Dendritic cell treated with granulocyte-macrophage colony-stimulating factor and Interleukin-4, amounts not matched to agents 40 ng/mL and 50 ng/mL, for 4 days (primary cell): ENCODE data around the gene MICALL2.

Source experiments
- H3K27ac Mint-ChIP-seq: one replicate; pipeline ENCODE4 v1.8.0; 2022; ENCODE audit warnings: mild to moderate bottlenecking, mixed read lengths
- H3K27me3 Mint-ChIP-seq: one replicate; pipeline ENCODE4 v1.8.0; 2022; ENCODE audit warnings: mild to moderate bottlenecking, mixed read lengths
- H3K36me3 Mint-ChIP-seq: one replicate; pipeline ENCODE4 v1.8.0; 2022; ENCODE audit warnings: low read depth, mixed read lengths
- H3K4me1 Mint-ChIP-seq: one replicate; pipeline ENCODE4 v1.8.0; 2022; ENCODE audit warnings: low read depth, mixed read lengths
- H3K4me3 Mint-ChIP-seq: one replicate; pipeline ENCODE4 v1.8.0; 2022; ENCODE audit warnings: mild to moderate bottlenecking, moderate library complexity, mixed read lengths
- H3K9me3 Mint-ChIP-seq: one replicate; pipeline ENCODE4 v1.8.0; 2022; ENCODE audit warnings: mixed read lengths
- intact Hi-C: fragments of 100-400 bp; cut with micrococcal nuclease; formaldehyde crosslinking; loops from one replicate; pipeline ENCODE4 v1.15.0; 2022

The MICALL2 gene

GRCh38 chr7:1395211-1396070 is 63.8 kb downstream of the MICALL2 start:
- no peak overlapping the region for H3K27ac Mint-ChIP-seq
- H3K36me3 Mint-ChIP-seq: no peaks in the 10 kb centered on the region
- H3K4me1 Mint-ChIP-seq: no peaks in the 10 kb centered on the region
- H3K27me3 Mint-ChIP-seq: peaks cover 37% of the 10 kb centered on the region
- H3K9me3 Mint-ChIP-seq: peaks cover 7% of the 10 kb centered on the region
- no peak overlapping the region for H3K4me3 Mint-ChIP-seq
- intact Hi-C loops: no loop called here

DNA sequence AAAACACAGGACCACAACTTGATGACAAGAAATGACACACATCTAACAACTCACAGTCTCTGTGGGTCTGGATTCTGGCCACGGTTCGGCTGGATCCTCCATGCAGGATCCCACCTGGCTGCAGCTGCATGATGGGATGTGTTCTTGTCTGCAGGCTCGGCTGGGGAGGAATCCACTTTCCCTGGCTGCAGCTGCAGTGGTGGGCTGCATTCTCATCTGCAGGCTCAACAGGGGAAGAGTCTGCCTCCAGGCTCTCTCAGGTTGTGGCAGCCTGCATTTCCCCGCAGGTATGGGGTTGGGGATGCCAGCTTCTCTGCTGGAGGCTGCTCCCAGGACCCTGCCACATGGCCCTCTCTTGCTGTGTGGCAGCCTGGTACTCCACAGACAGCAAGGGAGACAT is 64.9 kb downstream of the MICALL2 start:
- intact Hi-C loops: no loop called here
- H3K9me3 Mint-ChIP-seq: peaks cover 7% of the 10 kb centered on the region

DNA sequence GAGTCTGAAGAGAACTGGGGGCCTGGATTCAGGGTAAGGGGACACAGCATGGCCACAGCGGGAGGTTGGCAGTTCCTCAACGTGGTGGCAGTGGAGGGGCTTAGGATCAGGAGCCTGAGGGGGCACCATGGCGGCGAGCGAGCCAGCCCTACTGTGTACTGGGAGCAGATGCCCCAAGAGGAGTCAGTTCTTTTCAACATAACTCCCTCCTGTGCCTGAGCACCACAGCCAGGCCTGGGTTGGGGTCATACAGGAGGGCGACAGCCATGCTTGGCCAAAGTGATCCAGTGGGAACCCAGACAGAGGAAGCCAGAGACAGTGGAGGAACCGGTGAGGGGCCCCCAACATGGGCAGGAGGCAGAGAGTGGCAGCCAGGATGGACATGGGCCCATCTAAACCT is 65.8 kb downstream of the MICALL2 start:
- no peak overlapping the region for H3K4me3 Mint-ChIP-seq
- no peaks in the 10 kb centered on the region for H3K36me3 Mint-ChIP-seq
- no peaks in the 10 kb centered on the region for H3K4me1 Mint-ChIP-seq
- peaks cover 7% of the 10 kb centered on the region for H3K9me3 Mint-ChIP-seq
- no peak overlapping the region for H3K27ac Mint-ChIP-seq
- intact Hi-C loops: no loop called here
- H3K27me3 Mint-ChIP-seq: peaks cover 30% of the 10 kb centered on the region

More for the DNA sequence above, 64.9 kb downstream of the MICALL2 start:
- no peaks in the 10 kb centered on the region for H3K36me3 Mint-ChIP-seq
- H3K4me1 Mint-ChIP-seq: no peaks in the 10 kb centered on the region
- no peak overlapping the region for H3K27ac Mint-ChIP-seq
- H3K27me3 Mint-ChIP-seq: peaks cover 35% of the 10 kb centered on the region
- H3K4me3 Mint-ChIP-seq: no peak overlapping the region

- Mint-ChIP-seq H3K4me1 (no peaks in the 10 kb centered on the region), H3K36me3 (no peaks in the 10 kb centered on the region), H3K27ac (no peak overlapping the region)
These were observed 66.7 kb downstream of the MICALL2 start for GRCh38 chr7:1392556-1392955.

DNA sequence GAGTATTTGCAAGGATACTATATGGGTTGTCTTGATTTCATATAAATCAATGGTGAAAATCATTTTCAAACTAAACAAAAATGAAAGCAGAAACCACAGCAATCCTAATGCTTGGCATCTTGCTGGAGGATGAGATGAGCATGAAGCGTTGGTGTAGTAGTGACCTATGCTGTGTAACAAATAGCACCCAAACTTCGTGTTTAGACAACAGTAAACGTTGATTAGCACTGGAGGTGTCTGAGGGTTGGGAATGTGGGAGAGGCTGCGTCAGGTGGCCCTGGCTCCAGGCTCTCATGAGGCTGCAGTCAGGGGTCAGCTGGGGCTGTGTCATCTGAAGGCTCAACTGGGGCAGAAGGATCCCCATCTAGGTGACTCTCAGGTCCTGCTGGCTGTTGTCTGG is 67.8 kb downstream of the MICALL2 start:
- H3K4me3 Mint-ChIP-seq: no peak overlapping the region
- no peaks in the 10 kb centered on the region for H3K36me3 Mint-ChIP-seq
- H3K27ac Mint-ChIP-seq: no peak overlapping the region
- intact Hi-C loops: no loop called here
- H3K4me1 Mint-ChIP-seq: no peaks in the 10 kb centered on the region
- peaks cover 7% of the 10 kb centered on the region for H3K9me3 Mint-ChIP-seq
- peaks cover 35% of the 10 kb centered on the region for H3K27me3 Mint-ChIP-seq

More at GRCh38 chr7:1392556-1392955, 66.7 kb downstream of the MICALL2 start:
- Mint-ChIP-seq H3K9me3 (peaks cover 7% of the 10 kb centered on the region), H3K27me3 (peaks cover 32% of the 10 kb centered on the region), H3K4me3 (no peak overlapping the region)
- intact Hi-C loops: no loop called here

GRCh38 chr7:1388703-1389335 is 70.5 kb downstream of the MICALL2 start:
- H3K9me3 Mint-ChIP-seq: peaks cover 7% of the 10 kb centered on the region

DNA sequence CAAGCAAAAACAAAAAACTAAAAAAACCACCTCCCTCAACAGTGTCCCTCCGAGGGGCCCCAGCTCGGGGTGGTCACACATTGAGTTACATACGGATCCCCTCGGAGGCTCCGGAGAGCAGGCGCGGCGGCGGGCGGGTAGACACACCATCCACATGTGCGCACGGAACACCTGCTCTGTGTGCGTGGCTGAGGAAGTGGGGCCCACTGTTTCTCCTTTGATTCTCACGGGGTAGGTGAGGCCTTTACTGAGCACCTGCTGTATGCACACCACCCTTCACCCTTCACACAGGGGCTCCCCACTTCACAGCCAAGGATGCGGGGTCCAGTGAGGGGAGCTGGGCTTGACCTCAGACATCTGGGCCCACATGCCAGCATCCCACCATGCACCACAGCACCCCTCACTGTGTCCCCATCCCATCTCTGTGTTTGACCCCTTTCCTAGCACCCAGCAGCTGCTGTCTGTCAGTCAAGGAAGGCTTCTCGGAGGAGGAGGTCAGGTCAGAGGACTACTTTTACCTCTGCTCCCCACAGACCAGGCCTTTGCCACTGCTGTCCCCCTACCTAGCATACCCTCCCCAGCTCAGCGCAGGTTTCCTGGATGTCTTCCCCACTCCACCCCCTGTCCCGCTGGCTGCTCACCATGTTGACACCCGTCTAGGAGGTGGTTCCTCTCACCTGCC is 71.1 kb downstream of the MICALL2 start:
- Mint-ChIP-seq H3K9me3 (peaks cover 7% of the 10 kb centered on the region), H3K27me3 (peaks cover 41% of the 10 kb centered on the region), H3K36me3 (no peaks in the 10 kb centered on the region), H3K27ac (no peak overlapping the region), H3K4me1 (no peaks in the 10 kb centered on the region), H3K4me3 (no peak overlapping the region)
- intact Hi-C loops: no loop called here

More at GRCh38 chr7:1388703-1389335, 70.5 kb downstream of the MICALL2 start:
- no peak overlapping the region for H3K4me3 Mint-ChIP-seq
- H3K4me1 Mint-ChIP-seq: no peaks in the 10 kb centered on the region
- no peak overlapping the region for H3K27ac Mint-ChIP-seq
- intact Hi-C loops: no loop called here
- peaks cover 47% of the 10 kb centered on the region for H3K27me3 Mint-ChIP-seq
- no peaks in the 10 kb centered on the region for H3K36me3 Mint-ChIP-seq

GRCh38 chr7:1387261-1387660 is 72.0 kb downstream of the MICALL2 start:
- no peaks in the 10 kb centered on the region for H3K4me1 Mint-ChIP-seq
- intact Hi-C loops: no loop called here
- no peak overlapping the region for H3K4me3 Mint-ChIP-seq
- no peaks in the 10 kb centered on the region for H3K36me3 Mint-ChIP-seq
- peaks cover 44% of the 10 kb centered on the region for H3K27me3 Mint-ChIP-seq
- no peak overlapping the region for H3K27ac Mint-ChIP-seq
- peaks cover 7% of the 10 kb centered on the region for H3K9me3 Mint-ChIP-seq

- intact Hi-C loops: no loop called here
These were observed 72.5 kb downstream of the MICALL2 start for GRCh38 chr7:1386623-1387220.

GRCh38 chr7:1385809-1386622 is 73.3 kb downstream of the MICALL2 start:
- Mint-ChIP-seq H3K4me1 (no peaks in the 10 kb centered on the region), H3K36me3 (no peaks in the 10 kb centered on the region), H3K27ac (no peak overlapping the region), H3K4me3 (no peak overlapping the region), H3K27me3 (peaks cover 37% of the 10 kb centered on the region), H3K9me3 (no peaks in the 10 kb centered on the region)
- intact Hi-C loops: no loop called here

More at GRCh38 chr7:1386623-1387220, 72.5 kb downstream of the MICALL2 start:
- peaks cover 6% of the 10 kb centered on the region for H3K9me3 Mint-ChIP-seq
- no peaks in the 10 kb centered on the region for H3K4me1 Mint-ChIP-seq
- no peak overlapping the region for H3K27ac Mint-ChIP-seq
- H3K4me3 Mint-ChIP-seq: no peak overlapping the region
- peaks cover 40% of the 10 kb centered on the region for H3K27me3 Mint-ChIP-seq
- no peaks in the 10 kb centered on the region for H3K36me3 Mint-ChIP-seq

- intact Hi-C loops: no loop called here
- Mint-ChIP-seq H3K4me3 (no peak overlapping the region), H3K36me3 (no peaks in the 10 kb centered on the region), H3K27me3 (peaks cover 32% of the 10 kb centered on the region), H3K9me3 (no peaks in the 10 kb centered on the region), H3K4me1 (no peaks in the 10 kb centered on the region), H3K27ac (no peak overlapping the region)
These were observed 74.0 kb downstream of the MICALL2 start for GRCh38 chr7:1385086-1385808.
